Measurements from ENCODE around the gene SUPT5H. TPM values are rescaled to one million over a fixed set of nuclear protein-coding genes. Genes with fewer than 3 reads are reported as not detected.

SUPT5H gene
- total and polyA plus RNA-seq, 2 of the 13 experiments (the other 11 are each of a cell fraction or from before 2014, with no cell fraction given): 48.2 to 51.7 TPM

DNA sequence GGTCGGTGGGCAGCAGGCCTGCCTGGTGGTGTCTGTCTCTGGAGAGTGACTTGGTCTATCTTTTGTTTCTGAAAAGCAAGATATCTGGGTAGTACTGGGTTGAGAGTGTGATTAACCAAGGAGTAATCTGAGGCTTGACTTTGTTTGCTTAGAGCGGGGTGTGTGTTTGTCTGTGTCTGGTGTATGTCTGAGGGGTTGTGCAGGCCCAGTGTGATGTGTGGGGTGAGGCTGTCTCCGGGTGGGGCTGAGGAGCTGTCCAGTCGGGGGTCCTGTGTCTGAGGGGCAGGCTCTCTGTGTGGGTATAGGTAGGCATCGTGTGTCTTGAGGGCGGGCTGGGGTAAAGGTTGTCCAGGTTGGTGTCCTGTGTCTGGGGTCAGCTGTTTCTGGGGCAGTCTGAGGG, 24.2 kb downstream of the SUPT5H start:
- H3K9ac ChIP-seq (ENCODE audit: insufficient read depth, low read depth, low read length): no peak overlapping the region
- intact Hi-C loops (cut with micrococcal nuclease; ENCODE audit: unreplicated experiment) (no loop called here), in situ Hi-C loops (cut with HindIII; ENCODE audit: extremely low pct_ligation_motif_present, low pct_unique_long_range_greater_than_20kb) (no loop called here)
- BruUV-seq (replicated peaks): no TSS peak
- no peaks in the 10 kb centered on the region for H3K27me3 ChIP-seq (ENCODE audit: control insufficient read depth in 1 of 2, insufficient read depth in 2 of 2, low read length in 2 of 2)
- no peak overlapping the region for H3K27ac ChIP-seq (ENCODE audit: extremely low read length, insufficient read depth, low read length)
- ChIA-PET POLR2A (no interaction called here), CTCF (ENCODE audit: low intra/inter-chr PET ratio, low total read pairs) (no interaction called here)
- no peaks in the 10 kb centered on the region for H3K9me3 ChIP-seq (ENCODE audit: low read length)
- peaks cover 61 to 96% of the 10 kb centered on the region in 2 experiments for H3K36me3 ChIP-seq (replicated peaks in 1 of 2; ENCODE audit: control insufficient read depth in 1 of 2, insufficient read depth in 2 of 2, low read length in 2 of 2)
- H3K4me3 ChIP-seq (replicated peaks in 1 of 3; ENCODE audit: insufficient read depth in 1 of 3, low read depth in 2 of 3, low read length in 3 of 3): no peak overlapping the region
- H4K20me1 ChIP-seq (ENCODE audit: insufficient read depth, low read length): no peaks in the 10 kb centered on the region
- no peak for ATAC-seq
- no peak overlapping the region for H2AFZ ChIP-seq (ENCODE audit: low read length)
- DNase-seq (ENCODE audit: low spot score): no peak
- 95% methylated on average over 5 of the region's 6 CpGs for WGBS (ENCODE audit: low lambda C conversion rate)
- H3K4me2 ChIP-seq (ENCODE audit: low read depth, low read length): no peak overlapping the region
- no peaks in the 10 kb centered on the region for H3K79me2 ChIP-seq (ENCODE audit: insufficient read depth, low read length)
- H3K4me1 ChIP-seq (ENCODE audit: insufficient read depth, low read length): no peaks in the 10 kb centered on the region
- FAIRE-seq: no peak
- TF ChIP-seq ZFP90 (CRISPR knock-in tag; IDR thresholded peaks at IDR 0.05; ENCODE audit: borderline replicate concordance) (no peak), KMT2A (CRISPR knock-in tag; IDR thresholded peaks at IDR 0.05) (no peak), AGO2 (optimal IDR thresholded peaks at IDR 0.05; ENCODE audit: low read depth, low read length) (peak; percentile 31), ZNF207 (IDR thresholded peaks at IDR 0.05; ENCODE audit: borderline replicate concordance) (no peak)

DNA sequence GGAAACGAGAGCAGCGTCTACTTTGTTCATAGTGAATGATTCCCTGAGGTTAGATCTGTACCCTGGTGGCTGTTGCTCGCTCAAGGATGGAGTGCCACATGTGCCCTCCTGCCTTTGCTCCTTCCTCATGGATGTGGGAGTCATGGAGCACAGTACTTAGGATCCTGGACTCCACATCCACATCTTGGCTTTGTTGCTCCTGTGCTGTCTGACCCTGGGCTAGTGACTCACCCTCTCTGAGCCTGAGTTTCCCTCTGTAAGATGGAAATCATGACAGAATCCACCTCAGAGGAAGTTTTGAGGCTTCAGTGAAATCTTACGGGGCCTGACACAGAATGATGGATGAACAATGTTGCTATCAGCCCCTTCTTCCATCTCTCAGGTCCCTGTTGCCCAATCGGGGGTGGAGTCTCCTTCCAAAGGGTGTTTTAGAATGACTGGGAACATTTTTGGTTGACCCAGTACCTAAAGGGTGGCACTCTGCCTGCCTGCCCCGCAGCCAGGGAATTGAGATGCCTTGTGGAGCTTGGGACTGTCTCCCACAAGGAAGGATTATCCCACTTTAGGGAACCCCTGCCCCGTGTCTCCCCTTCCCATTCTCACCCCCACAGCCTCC, 25.4 kb downstream of the SUPT5H start:
- no peak for ATAC-seq
- Histone ChIP-seq H3K27me3 (ENCODE audit: control insufficient read depth in 1 of 2, insufficient read depth in 2 of 2, low read length in 2 of 2) (no peaks in the 10 kb centered on the region; a peak in 1 of 5 replicates), H4K20me1 (ENCODE audit: insufficient read depth, low read length) (no peaks in the 10 kb centered on the region), H3K9ac (ENCODE audit: insufficient read depth, low read depth, low read length) (no peak overlapping the region), H3K9me3 (ENCODE audit: low read length) (no peaks in the 10 kb centered on the region), H3K4me2 (ENCODE audit: low read depth, low read length) (no peak overlapping the region), H3K36me3 (replicated peaks in 1 of 2; ENCODE audit: control insufficient read depth in 1 of 2, insufficient read depth in 2 of 2, low read length in 2 of 2) (peaks cover 57 to 92% of the 10 kb centered on the region in 2 experiments), H2AFZ (ENCODE audit: low read length) (no peak overlapping the region), H3K4me3 (replicated peaks in 1 of 3; ENCODE audit: insufficient read depth in 1 of 3, low read depth in 2 of 3, low read length in 3 of 3) (no peak overlapping the region), H3K79me2 (ENCODE audit: insufficient read depth, low read length) (no peaks in the 10 kb centered on the region), H3K27ac (ENCODE audit: extremely low read length, insufficient read depth, low read length) (no peak overlapping the region), H3K4me1 (ENCODE audit: insufficient read depth, low read length) (no peaks in the 10 kb centered on the region)
- no peak for FAIRE-seq
- intact Hi-C loops (cut with micrococcal nuclease; ENCODE audit: unreplicated experiment): no loop called here
- BruUV-seq (replicated peaks): no TSS peak
- in situ Hi-C loops (cut with HindIII; ENCODE audit: extremely low pct_ligation_motif_present, low pct_unique_long_range_greater_than_20kb): no loop called here
- ChIA-PET POLR2A (no interaction called here), CTCF (ENCODE audit: low intra/inter-chr PET ratio, low total read pairs) (no interaction called here)
- DNase-seq (ENCODE audit: low spot score): no peak
- 91% methylated on average over 4 of the region's 7 CpGs for WGBS (ENCODE audit: low lambda C conversion rate)
- TF ChIP-seq, protein P1, sequence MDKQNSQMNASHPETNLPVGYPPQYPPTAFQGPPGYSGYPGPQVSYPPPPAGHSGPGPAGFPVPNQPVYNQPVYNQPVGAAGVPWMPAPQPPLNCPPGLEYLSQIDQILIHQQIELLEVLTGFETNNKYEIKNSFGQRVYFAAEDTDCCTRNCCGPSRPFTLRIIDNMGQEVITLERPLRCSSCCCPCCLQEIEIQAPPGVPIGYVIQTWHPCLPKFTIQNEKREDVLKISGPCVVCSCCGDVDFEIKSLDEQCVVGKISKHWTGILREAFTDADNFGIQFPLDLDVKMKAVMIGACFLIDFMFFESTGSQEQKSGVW (CRISPR knock-in tag; IDR thresholded peaks at IDR 0.05; ENCODE audit: borderline replicate concordance): no peak
- no peak for TF ChIP-seq YEATS4 (CRISPR knock-in tag; IDR thresholded peaks at IDR 0.05; ENCODE audit: borderline replicate concordance)
- TF ChIP-seq, protein P2, sequence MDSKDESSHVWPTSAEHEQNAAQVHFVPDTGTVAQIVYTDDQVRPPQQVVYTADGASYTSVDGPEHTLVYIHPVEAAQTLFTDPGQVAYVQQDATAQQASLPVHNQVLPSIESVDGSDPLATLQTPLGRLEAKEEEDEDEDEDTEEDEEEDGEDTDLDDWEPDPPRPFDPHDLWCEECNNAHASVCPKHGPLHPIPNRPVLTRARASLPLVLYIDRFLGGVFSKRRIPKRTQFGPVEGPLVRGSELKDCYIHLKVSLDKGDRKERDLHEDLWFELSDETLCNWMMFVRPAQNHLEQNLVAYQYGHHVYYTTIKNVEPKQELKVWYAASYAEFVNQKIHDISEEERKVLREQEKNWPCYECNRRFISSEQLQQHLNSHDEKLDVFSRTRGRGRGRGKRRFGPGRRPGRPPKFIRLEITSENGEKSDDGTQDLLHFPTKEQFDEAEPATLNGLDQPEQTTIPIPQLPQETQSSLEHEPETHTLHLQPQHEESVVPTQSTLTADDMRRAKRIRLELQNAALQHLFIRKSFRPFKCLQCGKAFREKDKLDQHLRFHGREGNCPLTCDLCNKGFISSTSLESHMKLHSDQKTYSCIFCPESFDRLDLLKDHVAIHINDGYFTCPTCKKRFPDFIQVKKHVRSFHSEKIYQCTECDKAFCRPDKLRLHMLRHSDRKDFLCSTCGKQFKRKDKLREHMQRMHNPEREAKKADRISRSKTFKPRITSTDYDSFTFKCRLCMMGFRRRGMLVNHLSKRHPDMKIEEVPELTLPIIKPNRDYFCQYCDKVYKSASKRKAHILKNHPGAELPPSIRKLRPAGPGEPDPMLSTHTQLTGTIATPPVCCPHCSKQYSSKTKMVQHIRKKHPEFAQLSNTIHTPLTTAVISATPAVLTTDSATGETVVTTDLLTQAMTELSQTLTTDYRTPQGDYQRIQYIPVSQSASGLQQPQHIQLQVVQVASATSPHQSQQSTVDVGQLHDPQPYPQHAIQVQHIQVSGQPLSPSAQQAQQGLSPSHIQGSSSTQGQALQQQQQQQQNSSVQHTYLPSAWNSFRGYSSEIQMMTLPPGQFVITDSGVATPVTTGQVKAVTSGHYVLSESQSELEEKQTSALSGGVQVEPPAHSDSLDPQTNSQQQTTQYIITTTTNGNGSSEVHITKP (CRISPR knock-in tag; IDR thresholded peaks at IDR 0.05; ENCODE audit: low read depth): no peak
- TF ChIP-seq HHEX (CRISPR knock-in tag; IDR thresholded peaks at IDR 0.05): no peak
- TF ChIP-seq SP5 (CRISPR knock-in tag; IDR thresholded peaks at IDR 0.05; ENCODE audit: borderline replicate concordance, low read depth): no peak
- no peak for TF ChIP-seq GTF2F1 (IDR thresholded peaks at IDR 0.05; ENCODE audit: low read length)
- no peak for TF ChIP-seq ZNF589 (CRISPR knock-in tag; conservative IDR thresholded peaks at IDR 0.05)
- TF ChIP-seq, protein P3, sequence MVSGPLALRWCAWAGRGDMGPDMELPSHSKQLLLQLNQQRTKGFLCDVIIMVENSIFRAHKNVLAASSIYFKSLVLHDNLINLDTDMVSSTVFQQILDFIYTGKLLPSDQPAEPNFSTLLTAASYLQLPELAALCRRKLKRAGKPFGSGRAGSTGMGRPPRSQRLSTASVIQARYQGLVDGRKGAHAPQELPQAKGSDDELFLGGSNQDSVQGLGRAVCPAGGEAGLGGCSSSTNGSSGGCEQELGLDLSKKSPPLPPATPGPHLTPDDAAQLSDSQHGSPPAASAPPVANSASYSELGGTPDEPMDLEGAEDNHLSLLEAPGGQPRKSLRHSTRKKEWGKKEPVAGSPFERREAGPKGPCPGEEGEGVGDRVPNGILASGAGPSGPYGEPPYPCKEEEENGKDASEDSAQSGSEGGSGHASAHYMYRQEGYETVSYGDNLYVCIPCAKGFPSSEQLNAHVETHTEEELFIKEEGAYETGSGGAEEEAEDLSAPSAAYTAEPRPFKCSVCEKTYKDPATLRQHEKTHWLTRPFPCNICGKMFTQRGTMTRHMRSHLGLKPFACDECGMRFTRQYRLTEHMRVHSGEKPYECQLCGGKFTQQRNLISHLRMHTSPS (CRISPR knock-in tag; IDR thresholded peaks at IDR 0.05; ENCODE audit: low read depth): no peak
